Stimulated activated CD4-positive, alpha-beta T cell treated with anti-CD3 and anti-CD28 coated beads, Interleukin-1b, Interleukin-23, amount 100 ng/mL, for 1 hour (primary cell): ENCODE data around the gene POLA1.
"Not testable (repeated sequence)": the region's sequence is repeated elsewhere in the genome, so short reads cannot be mapped to it uniquely, and the experiment has no call there.

Experiments
- DNase-seq, 2 donors: peaks; one replicate each; pipeline ENCODE4 v3.0.0-alpha.2; 2020; ENCODE audit warnings: low read depth in 2 of 2

Gene POLA1

DNA sequence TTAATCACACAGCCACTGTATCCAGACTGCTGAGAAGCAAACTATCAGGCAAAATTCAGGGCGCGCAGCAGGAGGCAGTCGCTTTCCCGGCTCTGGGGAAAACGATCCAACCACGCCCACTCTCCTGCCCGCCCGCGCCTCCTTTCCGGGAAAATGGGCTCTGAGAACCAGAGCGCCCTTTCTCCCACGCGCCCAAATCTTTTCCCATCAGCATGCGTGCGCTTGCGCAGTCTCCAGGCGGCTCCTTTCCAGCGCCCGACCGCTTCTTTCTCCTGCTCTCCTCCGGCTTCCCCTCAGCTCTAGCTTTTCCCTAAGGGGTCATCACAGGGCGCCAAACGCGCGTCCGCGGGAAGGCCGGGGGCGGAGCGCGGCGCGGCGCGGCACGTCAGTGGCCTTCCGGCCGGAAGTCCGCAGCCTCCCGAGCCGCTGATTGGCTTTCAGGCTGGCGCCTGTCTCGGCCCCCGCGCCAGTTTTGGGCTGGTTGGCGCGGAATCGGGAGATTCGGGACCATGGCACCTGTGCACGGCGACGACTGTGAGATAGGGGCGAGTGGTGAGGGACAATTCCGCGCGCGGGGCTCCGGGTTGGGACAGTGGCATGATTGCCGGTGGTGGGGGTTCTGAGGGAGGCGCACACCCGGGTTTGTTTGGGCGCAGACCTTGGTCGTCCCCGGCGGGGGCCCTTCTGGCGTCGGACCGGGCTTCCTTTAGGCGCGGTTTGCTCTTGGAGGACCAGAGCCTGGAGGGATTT, at the start of gene POLA1:
Gene POLA1 (plus strand): TSS at position 466 of the 750 bp plus-strand sequence. CDS start 44 bp downstream, at position 510.
- peak; percentile 3 to 37 for DNase-seq

DNA sequence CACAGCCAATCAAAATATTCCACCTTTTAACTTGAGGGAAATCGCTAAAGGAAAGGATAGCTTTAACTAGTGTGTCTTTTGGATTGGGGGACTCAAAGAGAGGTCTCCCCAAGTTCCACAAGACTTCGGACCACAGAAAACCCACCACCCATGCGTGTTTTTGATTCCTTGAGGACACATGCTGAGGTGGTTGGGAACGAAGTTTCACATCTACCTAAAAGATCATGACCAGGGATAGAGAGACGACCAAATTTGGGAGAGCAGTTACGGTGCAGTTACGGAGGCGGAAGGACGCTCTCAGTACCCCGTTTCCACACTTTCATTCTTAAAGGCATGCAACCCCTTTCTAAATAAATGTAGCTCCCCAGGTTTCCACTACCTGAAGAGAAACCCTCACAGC, 47.7 kb upstream of the POLA1 start:
- no peak for DNase-seq

DNA sequence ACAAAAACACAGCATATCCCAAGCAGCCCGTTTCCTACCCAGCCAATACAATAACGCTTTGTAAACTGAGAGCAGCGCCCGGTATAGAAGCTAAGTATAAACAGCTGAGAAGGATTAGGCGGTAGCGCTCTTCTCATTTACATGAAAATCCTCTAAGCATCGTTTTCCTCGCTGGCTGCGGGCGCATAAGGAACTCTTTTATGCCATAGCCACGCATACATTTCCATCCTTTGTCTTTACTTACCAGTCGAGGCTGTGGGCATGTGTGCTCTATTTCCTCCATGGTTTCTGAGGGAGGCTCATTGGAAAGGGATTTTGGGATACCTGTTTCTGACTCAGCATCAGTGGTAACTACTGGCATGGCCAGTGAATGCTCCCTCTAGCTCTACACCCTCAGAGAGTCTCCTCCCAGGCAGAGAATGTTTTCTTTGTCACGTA, 47.0 kb upstream of the POLA1 start:
- DNase-seq = no peak

GRCh38 chrX:24647257-24648058, 46.3 kb upstream of the POLA1 start, which contains the start of gene PCYT1B:
TSS of gene PCYT1B (minus strand) at chrX:24647347. CDS start at chrX:24647105, 242 bp downstream.
- DNase-seq = peak in 1 of 2 donors; percentile 10

DNA sequence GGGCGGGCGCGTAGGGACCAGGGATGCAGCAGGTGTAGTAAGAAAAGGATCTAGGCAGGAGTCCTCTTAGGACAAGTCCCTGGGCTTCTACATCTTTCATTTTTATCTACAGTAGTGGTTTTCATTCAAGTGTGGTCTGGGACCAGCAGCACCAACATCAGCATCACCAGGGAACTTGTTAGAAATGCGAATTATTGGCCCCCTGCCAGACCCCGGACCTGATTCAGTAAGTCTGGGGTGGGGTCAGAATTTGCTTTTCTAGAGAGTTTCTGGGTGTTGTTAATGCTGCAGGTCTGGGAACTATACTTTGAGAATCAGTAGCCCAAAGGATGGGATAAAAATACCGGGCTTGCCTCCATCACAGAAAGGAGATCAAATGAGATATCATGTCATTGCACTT, 45.2 kb upstream of the POLA1 start:
- no peak for DNase-seq

DNA sequence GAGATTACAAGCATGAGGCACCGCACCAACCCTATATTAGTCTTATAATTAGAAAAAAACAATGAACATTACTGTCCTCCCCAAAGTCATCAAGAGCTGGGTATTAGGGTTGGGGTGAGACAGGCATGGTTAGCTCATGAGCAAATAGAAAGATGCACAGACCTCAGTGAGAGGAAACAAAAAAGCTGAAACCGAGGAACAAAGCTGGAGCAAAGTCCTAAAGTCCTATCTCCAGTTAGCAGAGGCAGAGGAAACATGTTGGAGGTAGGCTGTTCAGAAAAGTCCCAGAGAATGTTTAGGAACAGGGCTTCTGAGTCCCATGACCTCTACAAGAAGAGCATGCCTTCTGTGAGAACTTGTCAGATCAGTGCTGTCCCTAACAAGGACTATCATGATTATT, 41.9 kb upstream of the POLA1 start:
- DNase-seq = no peak

GRCh38 chrX:24655679-24656078, 38.0 kb upstream of the POLA1 start:
- DNase-seq = not testable (repeated sequence)

- no peak for DNase-seq
These were observed 35.9 kb upstream of the POLA1 start for GRCh38 chrX:24657671-24658386.

DNA sequence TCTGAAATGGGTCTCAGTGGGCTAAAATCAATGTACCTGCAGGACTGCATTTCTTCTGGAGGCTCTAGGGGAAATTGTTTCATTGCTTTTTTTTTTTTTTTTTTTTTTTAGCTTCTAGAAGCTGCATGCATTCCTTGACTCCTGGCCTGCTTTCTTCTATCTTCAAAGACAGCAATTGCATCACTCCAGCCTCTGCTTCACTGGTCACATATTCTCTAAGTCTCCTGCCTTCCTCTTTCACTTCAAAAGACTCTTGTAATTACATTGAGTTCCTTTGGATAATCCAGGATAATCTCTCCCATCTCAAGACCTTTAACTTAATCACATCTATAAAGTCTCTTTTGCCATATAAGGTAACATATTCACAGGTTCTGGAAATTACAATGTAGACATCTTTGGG, 35.3 kb upstream of the POLA1 start:
- DNase-seq = no peak

GRCh38 chrX:24659106-24659505, 34.6 kb upstream of the POLA1 start:
- DNase-seq = no peak

- no peak for DNase-seq
These were observed 34.1 kb upstream of the POLA1 start for GRCh38 chrX:24659646-24660045.

DNA sequence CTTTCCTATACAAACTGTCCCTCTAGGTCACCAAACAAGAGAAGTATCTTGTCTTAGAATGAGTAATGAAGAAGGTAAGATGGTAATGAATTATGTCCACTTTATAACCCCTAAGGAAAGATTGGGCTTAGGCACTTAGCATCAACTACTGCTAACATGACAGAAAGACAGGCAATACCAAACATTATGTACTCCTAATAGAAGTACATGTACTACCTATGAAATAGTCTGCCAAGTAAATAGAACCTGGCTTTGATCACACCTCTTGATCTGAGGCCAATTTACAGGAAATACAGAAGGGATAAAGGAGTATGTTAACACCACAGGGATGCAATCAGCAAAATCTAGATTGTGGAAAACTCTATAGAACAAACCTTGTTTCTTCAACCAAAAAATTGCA, 32.4 kb upstream of the POLA1 start:
- no peak for DNase-seq

- no peak for DNase-seq
These were observed 31.4 kb upstream of the POLA1 start for GRCh38 chrX:24662352-24662751.

DNA sequence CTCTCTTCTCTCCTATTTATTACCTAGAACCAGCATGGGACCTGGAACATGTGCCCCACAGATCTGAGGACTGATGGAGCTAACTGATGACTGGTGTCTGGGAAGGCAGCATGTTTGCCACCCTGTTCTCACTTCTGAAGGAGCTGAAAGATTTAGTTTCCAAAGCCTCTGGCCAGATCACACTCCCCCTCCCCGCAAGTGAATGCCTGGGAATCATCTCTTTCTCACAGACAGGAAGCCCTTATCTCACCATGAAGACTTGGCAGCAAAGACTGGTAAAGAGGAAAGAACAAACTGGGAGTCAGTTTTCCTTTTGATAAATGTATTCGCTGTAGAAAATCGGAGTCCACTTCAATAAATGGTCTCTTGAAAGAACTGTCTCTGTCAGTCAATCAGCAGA, 25.6 kb upstream of the POLA1 start:
- DNase-seq = no peak

DNA sequence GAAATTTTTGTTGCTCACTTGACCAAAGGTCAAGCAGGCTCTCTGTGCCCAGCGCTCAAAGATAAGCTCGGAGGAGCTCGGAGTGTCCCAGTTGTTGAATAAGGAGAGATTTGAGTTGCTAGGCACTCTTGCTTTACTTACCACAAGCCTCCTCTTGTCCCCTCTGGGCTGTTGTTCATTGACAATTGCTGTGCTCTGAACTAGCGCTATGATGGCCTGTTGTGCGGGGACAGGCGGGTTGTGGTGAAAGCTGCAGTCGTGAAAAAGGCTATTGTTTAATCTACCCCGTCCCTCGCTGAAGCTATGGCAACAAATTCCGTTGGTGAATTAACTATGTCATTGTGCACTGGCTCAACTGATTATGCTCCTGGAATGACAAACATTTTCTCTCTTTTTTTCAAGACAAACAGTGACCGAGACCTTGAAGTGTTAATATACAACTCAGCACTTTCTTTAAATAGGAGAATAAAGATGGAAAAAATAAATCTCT, 21.0 kb upstream of the POLA1 start:
- DNase-seq = no peak

GRCh38 chrX:24673424-24673823, 20.3 kb upstream of the POLA1 start:
- DNase-seq = no peak

DNA sequence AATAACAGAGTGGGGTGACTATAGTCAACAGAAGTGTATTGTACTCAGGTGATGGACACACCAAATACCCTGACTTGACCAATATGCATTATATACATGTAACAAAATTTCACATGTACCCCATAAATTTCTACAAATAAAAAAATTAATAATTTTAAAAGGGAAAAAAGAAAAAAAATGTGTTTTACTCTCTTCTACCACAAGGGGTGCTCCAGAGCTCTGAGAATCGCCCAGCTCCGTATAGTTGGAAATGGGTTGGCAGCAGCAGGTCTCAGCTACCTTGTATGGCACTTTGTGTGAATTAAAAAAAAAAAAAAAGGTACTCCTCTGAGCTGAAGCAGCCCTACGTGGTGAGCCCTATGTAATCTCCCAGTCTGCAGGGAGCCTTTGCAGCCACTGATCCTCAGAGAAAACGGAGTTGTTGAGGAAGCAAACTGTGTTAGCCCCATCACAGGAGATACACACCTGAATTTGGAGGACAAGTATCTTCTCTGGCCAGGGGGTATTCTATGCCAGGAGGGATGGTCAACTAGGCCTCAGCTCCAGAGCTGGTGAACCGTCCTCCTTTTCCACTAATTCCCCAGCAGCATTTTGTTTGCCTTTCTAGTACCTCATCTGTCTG, 17.2 kb upstream of the POLA1 start:
- no peak for DNase-seq

- no peak for DNase-seq
These were observed 10.8 kb upstream of the POLA1 start for GRCh38 chrX:24682739-24683432.

GRCh38 chrX:24684048-24684447, 9.7 kb upstream of the POLA1 start:
- no peak for DNase-seq

DNA sequence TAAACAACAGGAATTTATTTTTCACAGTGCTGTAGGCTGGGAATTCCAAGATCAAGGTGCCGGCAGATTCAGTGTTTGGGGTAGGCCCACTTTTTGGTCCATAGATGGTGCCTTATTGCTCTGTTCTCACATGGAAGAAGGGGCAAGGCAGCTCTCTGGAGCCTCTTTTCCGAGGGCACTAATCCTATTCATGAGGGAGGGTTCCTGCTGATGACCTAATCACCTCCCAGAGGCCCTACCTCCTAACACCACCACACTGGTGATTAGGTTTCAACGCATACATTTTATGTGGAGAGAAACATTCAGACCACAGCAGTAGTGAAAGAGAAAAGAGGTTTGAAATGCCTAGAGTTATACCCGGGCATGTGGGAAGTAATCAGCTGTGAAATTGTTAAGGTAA, 1.4 kb upstream of the POLA1 start:
- DNase-seq = no peak

DNA sequence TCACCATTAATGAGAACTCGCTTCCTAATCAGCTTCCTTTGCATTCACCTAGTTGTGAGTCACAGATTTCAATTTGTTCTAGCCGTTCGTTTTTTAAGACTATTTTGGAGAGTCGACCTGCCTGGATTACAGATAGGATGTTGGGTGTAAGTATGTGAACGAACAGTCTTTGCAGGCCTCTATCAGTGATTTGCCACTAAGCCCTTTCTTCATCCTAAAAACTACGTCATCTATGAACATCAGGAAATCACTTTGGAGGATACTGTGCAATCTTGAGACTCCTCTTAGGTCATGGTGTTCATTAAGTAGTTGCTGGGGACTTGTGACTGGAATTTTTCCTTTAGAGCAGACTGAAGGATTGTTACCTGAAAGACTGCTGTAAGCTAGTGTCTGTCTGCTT, 1.1 kb downstream of the POLA1 start:
- no peak for DNase-seq
